GM12892 (cell line): ENCODE measurements around the gene TEAD1.

Experiments used
- DNase-seq: peaks from one replicate; pipeline ENCODE4 v3.0.0; 2011; ENCODE audit not compliant: insufficient read length
- FAIRE-seq: peaks from 2 replicates; lab custom pipeline; 2011; peaks lifted over from hg19 to GRCh38; lab: Jason Lieb, UNC
- POLR2A ChIP-seq: IDR thresholded peaks from 2 replicates; pipeline ENCODE4 v1.6.1; 2011; ENCODE audit warnings: low read depth, low read length, control low read depth
- POLR2AphosphoS5 ChIP-seq: IDR thresholded peaks from 2 replicates; pipeline ENCODE4 v1.6.1; 2011; ENCODE audit warnings: low read depth, low read length, control low read depth
- TAF1 ChIP-seq: IDR thresholded peaks from 2 replicates; pipeline ENCODE4 v1.6.1; 2011; ENCODE audit warnings: low read depth, mild to moderate bottlenecking, control low read depth, low read length, borderline replicate concordance

TEAD1 gene

GRCh38 chr11:12778240-12778905 lies 104.2 kb downstream of the TEAD1 start:
- TF ChIP-seq TAF1 (no peak), POLR2AphosphoS5 (no peak), POLR2A (no peak)
- DNase-seq (no peak), FAIRE-seq (no peak)

- FAIRE-seq, result no peak
- no peak for TF ChIP-seq POLR2A
- no peak for TF ChIP-seq TAF1
- TF ChIP-seq POLR2AphosphoS5, result no peak
- no peak for DNase-seq
Observed at GRCh38 chr11:12783765-12784164, 109.5 kb downstream of the TEAD1 start.

- no peak for DNase-seq
- TF ChIP-seq POLR2AphosphoS5, result no peak
- no peak for TF ChIP-seq POLR2A
- no peak for TF ChIP-seq TAF1
- no peak for FAIRE-seq
Observed at GRCh38 chr11:12784445-12784844, 110.2 kb downstream of the TEAD1 start.

- FAIRE-seq (no peak), DNase-seq (no peak)
- no peak for TF ChIP-seq POLR2A
- no peak for TF ChIP-seq TAF1
- TF ChIP-seq POLR2AphosphoS5, result no peak
Observed at GRCh38 chr11:12784987-12785386, 110.8 kb downstream of the TEAD1 start.

- FAIRE-seq (no peak), DNase-seq (no peak)
- no peak for TF ChIP-seq POLR2A
- no peak for TF ChIP-seq POLR2AphosphoS5
- no peak for TF ChIP-seq TAF1
Observed at GRCh38 chr11:12785901-12786300, 111.7 kb downstream of the TEAD1 start.

- no peak for DNase-seq
- FAIRE-seq, result no peak
- no peak for TF ChIP-seq POLR2AphosphoS5
- TF ChIP-seq TAF1, result no peak
- no peak for TF ChIP-seq POLR2A
Observed at GRCh38 chr11:12786450-12786849, 112.2 kb downstream of the TEAD1 start.

- DNase-seq (no peak), FAIRE-seq (no peak)
- TF ChIP-seq POLR2A (no peak), POLR2AphosphoS5 (no peak), TAF1 (no peak)
Observed at GRCh38 chr11:12786891-12787290, 112.7 kb downstream of the TEAD1 start.

- FAIRE-seq (no peak), DNase-seq (no peak)
- TF ChIP-seq POLR2AphosphoS5 (no peak), POLR2A (no peak), TAF1 (no peak)
Observed at GRCh38 chr11:12787847-12788246, 113.6 kb downstream of the TEAD1 start.

GRCh38 chr11:12789054-12789453 lies 114.8 kb downstream of the TEAD1 start:
- TF ChIP-seq POLR2A (no peak), TAF1 (no peak), POLR2AphosphoS5 (no peak)
- DNase-seq (no peak), FAIRE-seq (no peak)

- DNase-seq, result no peak
- FAIRE-seq, result no peak
- TF ChIP-seq TAF1 (no peak), POLR2A (no peak), POLR2AphosphoS5 (no peak)
Observed at GRCh38 chr11:12789596-12790215, 115.5 kb downstream of the TEAD1 start.

- FAIRE-seq (no peak), DNase-seq (no peak)
- TF ChIP-seq POLR2AphosphoS5 (no peak), POLR2A (no peak), TAF1 (no peak)
Observed at GRCh38 chr11:12790861-12791616, 116.8 kb downstream of the TEAD1 start.

GRCh38 chr11:12792018-12792417 lies 117.8 kb downstream of the TEAD1 start:
- peak; percentile 40 for FAIRE-seq
- TF ChIP-seq POLR2A (no peak), TAF1 (no peak), POLR2AphosphoS5 (no peak)
- DNase-seq, result no peak
